Measurements from ENCODE around the gene WDFY4. TPM values are rescaled to one million over a fixed set of nuclear protein-coding genes. Genes with fewer than 3 reads are reported as not detected.

Gene WDFY4
- total and polyA plus RNA-seq, 2 of the 4 experiments (the other 2 are of a cell fraction) = not detected

DNA sequence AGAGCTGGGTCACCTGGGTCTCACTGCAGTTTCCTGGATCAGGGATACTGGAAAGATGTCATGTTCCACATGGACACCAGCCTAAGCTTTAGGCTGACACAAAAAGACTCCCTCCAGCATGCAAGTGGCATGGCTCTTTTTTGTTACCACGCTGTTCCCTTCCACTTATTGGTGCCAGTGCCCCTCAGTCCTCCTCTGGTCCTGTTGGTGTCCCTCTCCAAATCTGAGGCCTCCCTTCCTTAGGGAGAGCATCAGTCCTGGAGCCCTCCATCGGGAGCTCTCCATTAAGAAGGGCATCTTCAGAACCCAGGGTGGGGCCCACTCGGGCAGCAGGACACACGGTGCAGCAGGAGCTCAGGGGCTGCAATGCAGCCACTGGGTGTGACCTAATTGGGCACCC is 331.0 kb downstream of the WDFY4 start:
- WGBS, 2 experiments (ENCODE audit: extremely low coverage in 2 of 2, insufficient read length in 1 of 2) = 97% methylated on average over 3 of the region's 4 CpGs; no CpG with 5 or more reads in 1 of the 2 experiments

More for the DNA sequence above, 331.0 kb downstream of the WDFY4 start:
- H4K20me1 ChIP-seq (ENCODE audit: insufficient read depth, low read length) = no peaks in the 10 kb centered on the region
- no TSS peak for BruUV-seq (replicated peaks)
- peak overlapping the region; percentile 15 for H2AK9ac ChIP-seq (replicated peaks; ENCODE audit: low read depth, low read length, poor library complexity)
- no peak overlapping the region for H2BK20ac ChIP-seq (ENCODE audit: low read depth, low read length)
- no peak overlapping the region for H3K23ac ChIP-seq (ENCODE audit: low read depth, low read length)
- no peak overlapping the region for H3K14ac ChIP-seq (replicated peaks; ENCODE audit: low read depth, low read length)
- H3K4me2 ChIP-seq (ENCODE audit: low read depth, low read length) = no peak overlapping the region
- no peak overlapping the region for H3K18ac ChIP-seq (ENCODE audit: low read depth, low read length)
- DNase-seq (no peak), ATAC-seq (ENCODE audit: low read depth) (no peak)
- intact Hi-C loops (cut with micrococcal nuclease) (no loop called here), dilution Hi-C loops (cut with HindIII; ENCODE audit: low sequenced_read_pairs, unreplicated experiment) (no loop called here), in situ Hi-C loops (cut with MboI; ENCODE audit: low sequenced_read_pairs) (no loop called here)
- H2BK15ac ChIP-seq (ENCODE audit: low read depth, low read length) = no peak overlapping the region
- no peak overlapping the region for H3K4ac ChIP-seq (ENCODE audit: low read depth, low read length)
- H3K56ac ChIP-seq (ENCODE audit: extremely low read depth, insufficient read depth, low read length) = no peak overlapping the region
- H2AFZ ChIP-seq (replicated peaks; ENCODE audit: low read length, poor library complexity) = no peak overlapping the region
- POLR2A ChIA-PET (ENCODE audit: unreplicated experiment) = no interaction called here
- no peak overlapping the region for H4K5ac ChIP-seq (ENCODE audit: low read depth, low read length)
- H3K9me1 ChIP-seq (ENCODE audit: insufficient read depth, low read length) = 0 out of 2 replicates have a peak, but pooled peaks cover 4% of the 10 kb centered on the region
- CTCF ChIA-PET = interaction anchor here (0.7 kb wide), 1 partner anchor 377 kb away, joined by 5 read pairs; no protein-coding TSS in a partner anchor
- H4K8ac ChIP-seq (ENCODE audit: low read depth in 2 of 2, low read length in 2 of 2) = no peak overlapping the region
- peaks cover 3% of the 10 kb centered on the region; the same call in 1 of the 2 replicates for H3K27me3 ChIP-seq (ENCODE audit: control insufficient read depth, insufficient read depth, low read length)
- H2BK5ac ChIP-seq (ENCODE audit: low read depth, low read length, poor library complexity, severe bottlenecking) = no peak overlapping the region
- TF ChIP-seq RCOR1 (IDR thresholded peaks at IDR 0.05; ENCODE audit: insufficient replicate concordance, low read length) (no peak), BHLHE40 (IDR thresholded peaks at IDR 0.05; ENCODE audit: low read depth, low read length) (no peak), CHD1 (IDR thresholded peaks at IDR 0.05; ENCODE audit: low read depth, low read length) (no peak), NFE2L2 (IDR thresholded peaks at IDR 0.05; ENCODE audit: low read depth, low read length) (no peak), POLR2A (IDR thresholded peaks at IDR 0.05; ENCODE audit: low read depth, low read length) (no peak), RFX5 (IDR thresholded peaks at IDR 0.05; ENCODE audit: low read depth, low read length) (no peak), MXI1 (IDR thresholded peaks at IDR 0.05; ENCODE audit: borderline replicate concordance, low read depth, low read length) (no peak), MAFK (IDR thresholded peaks at IDR 0.05; ENCODE audit: low read depth, low read length) (no peak), SMC3 (IDR thresholded peaks at IDR 0.05; ENCODE audit: low read depth, low read length) (no peak)
- TF ChIP-seq, protein P1, sequence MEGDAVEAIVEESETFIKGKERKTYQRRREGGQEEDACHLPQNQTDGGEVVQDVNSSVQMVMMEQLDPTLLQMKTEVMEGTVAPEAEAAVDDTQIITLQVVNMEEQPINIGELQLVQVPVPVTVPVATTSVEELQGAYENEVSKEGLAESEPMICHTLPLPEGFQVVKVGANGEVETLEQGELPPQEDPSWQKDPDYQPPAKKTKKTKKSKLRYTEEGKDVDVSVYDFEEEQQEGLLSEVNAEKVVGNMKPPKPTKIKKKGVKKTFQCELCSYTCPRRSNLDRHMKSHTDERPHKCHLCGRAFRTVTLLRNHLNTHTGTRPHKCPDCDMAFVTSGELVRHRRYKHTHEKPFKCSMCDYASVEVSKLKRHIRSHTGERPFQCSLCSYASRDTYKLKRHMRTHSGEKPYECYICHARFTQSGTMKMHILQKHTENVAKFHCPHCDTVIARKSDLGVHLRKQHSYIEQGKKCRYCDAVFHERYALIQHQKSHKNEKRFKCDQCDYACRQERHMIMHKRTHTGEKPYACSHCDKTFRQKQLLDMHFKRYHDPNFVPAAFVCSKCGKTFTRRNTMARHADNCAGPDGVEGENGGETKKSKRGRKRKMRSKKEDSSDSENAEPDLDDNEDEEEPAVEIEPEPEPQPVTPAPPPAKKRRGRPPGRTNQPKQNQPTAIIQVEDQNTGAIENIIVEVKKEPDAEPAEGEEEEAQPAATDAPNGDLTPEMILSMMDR (conservative IDR thresholded peaks at IDR 0.05; ENCODE audit: low read depth, low read length) = no peak
- H3K4me1 ChIP-seq (ENCODE audit: control insufficient read depth, insufficient read depth, low read length) = peaks cover 6% of the 10 kb centered on the region; the same call in 1 of the 2 replicates
- no peak overlapping the region for H2BK120ac ChIP-seq (ENCODE audit: low read depth, low read length)
- H3K4me3 ChIP-seq (ENCODE audit: insufficient read depth, low read depth, low read length) = no peak overlapping the region
- H2AK5ac ChIP-seq (ENCODE audit: low read depth, low read length) = no peak overlapping the region
- H3K79me1 ChIP-seq (ENCODE audit: low read depth in 1 of 2, low read length in 2 of 2) = no peaks in the 10 kb centered on the region
- H3K27ac ChIP-seq (ENCODE audit: insufficient read depth, low read length) = no peak overlapping the region
- H3K9ac ChIP-seq (ENCODE audit: low read depth, low read length) = no peak overlapping the region
- no peaks in the 10 kb centered on the region for H3K9me3 ChIP-seq (ENCODE audit: control insufficient read depth, insufficient read depth, low read length)
- peaks cover 5% of the 10 kb centered on the region; the same call in 1 of the 2 replicates for H3K36me3 ChIP-seq (ENCODE audit: control insufficient read depth, insufficient read depth, low read length)
- no peak overlapping the region for H4K91ac ChIP-seq (ENCODE audit: insufficient read depth, low read depth, low read length)

Measured in IMR-90 (cell line).